ENCODE data around the gene PTHLH.
A peak's percentile ranks its signal among the peaks of the same experiment; 100 is the strongest.

The PTHLH gene

GRCh38 chr12:27957366-27957765 lies 15.2 kb downstream of the PTHLH start:
- no peak overlapping the region for H2AFZ ChIP-seq (ENCODE audit: low read length)
- no peak overlapping the region for H3K4ac ChIP-seq (ENCODE audit: low read length)
- no peak overlapping the region for H3K27ac ChIP-seq (replicated peaks; ENCODE audit: low read length)
- no peak for DNase-seq (ENCODE audit: low spot score)
- H3K27me3 ChIP-seq (ENCODE audit: control insufficient read depth in 3 of 3, insufficient read depth in 3 of 3, low read depth in 1 of 3, low read length in 3 of 3), result no peaks in the 10 kb centered on the region
- H3K14ac ChIP-seq (ENCODE audit: low read length), result no peak overlapping the region
- no peak overlapping the region for H3K23ac ChIP-seq (ENCODE audit: low read depth, low read length, poor library complexity)
- no peak overlapping the region for H3K4me3 ChIP-seq (ENCODE audit: low read length in 2 of 2)
- no peaks in the 10 kb centered on the region for H3K36me3 ChIP-seq (replicated peaks in 1 of 2; ENCODE audit: control insufficient read depth in 2 of 2, insufficient read depth in 2 of 2, low read length in 2 of 2)
- no peak overlapping the region for H2BK15ac ChIP-seq (ENCODE audit: low read length)
- H2BK5ac ChIP-seq (ENCODE audit: low read length), result no peak overlapping the region
- no peak overlapping the region for H2AK5ac ChIP-seq (ENCODE audit: low read depth, low read length)
- no peak overlapping the region for H3K4me2 ChIP-seq (ENCODE audit: insufficient read depth, low read length, poor library complexity, severe bottlenecking)
- H2BK12ac ChIP-seq (ENCODE audit: low read length), result no peak overlapping the region
- WGBS, 2 donors (ENCODE audit: extremely low coverage in 2 of 2, insufficient read length in 2 of 2, insufficient replicate concordance in 1 of 2), result no CpG with 5 or more reads among the region's 3 CpGs
- no peaks in the 10 kb centered on the region for H3K9me3 ChIP-seq (replicated peaks in 1 of 2; ENCODE audit: control insufficient read depth in 2 of 2, insufficient read depth in 1 of 2, low read depth in 1 of 2, low read length in 2 of 2)
- H4K8ac ChIP-seq (ENCODE audit: low read depth, low read length), result no peak overlapping the region
- H3K18ac ChIP-seq (ENCODE audit: low read length), result no peak overlapping the region
- no peak overlapping the region for H4K91ac ChIP-seq (ENCODE audit: low read depth, low read length, poor library complexity)
- no peaks in the 10 kb centered on the region for H3K79me1 ChIP-seq (ENCODE audit: low read depth, low read length)
- H3K4me1 ChIP-seq (ENCODE audit: control insufficient read depth in 2 of 2, insufficient read depth in 1 of 2, low read depth in 1 of 2, low read length in 2 of 2), result peaks cover 4% of the 10 kb centered on the region in 2 donors
- no peak overlapping the region for H3K9ac ChIP-seq (ENCODE audit: low read depth, low read length, poor library complexity)
- H2BK120ac ChIP-seq (ENCODE audit: low read depth, low read length), result no peak overlapping the region

- Histone ChIP-seq H2AFZ (ENCODE audit: low read length) (no peak overlapping the region), H2BK12ac (ENCODE audit: low read length) (no peak overlapping the region), H3K27ac (replicated peaks; ENCODE audit: low read length) (no peak overlapping the region), H3K23ac (ENCODE audit: low read depth, low read length, poor library complexity) (no peak overlapping the region), H2BK5ac (ENCODE audit: low read length) (no peak overlapping the region), H4K8ac (ENCODE audit: low read depth, low read length) (no peak overlapping the region), H3K4me2 (ENCODE audit: insufficient read depth, low read length, poor library complexity, severe bottlenecking) (no peak overlapping the region), H3K9ac (ENCODE audit: low read depth, low read length, poor library complexity) (no peak overlapping the region), H2BK120ac (ENCODE audit: low read depth, low read length) (no peak overlapping the region), H3K4me1 (ENCODE audit: control insufficient read depth in 2 of 2, insufficient read depth in 1 of 2, low read depth in 1 of 2, low read length in 2 of 2) (peaks cover 6 to 7% of the 10 kb centered on the region in 2 donors), H3K18ac (ENCODE audit: low read length) (no peak overlapping the region), H2AK5ac (ENCODE audit: low read depth, low read length) (no peak overlapping the region), H3K79me1 (ENCODE audit: low read depth, low read length) (no peaks in the 10 kb centered on the region), H3K27me3 (ENCODE audit: control insufficient read depth in 3 of 3, insufficient read depth in 3 of 3, low read depth in 1 of 3, low read length in 3 of 3) (no peaks in the 10 kb centered on the region), H3K36me3 (replicated peaks in 1 of 2; ENCODE audit: control insufficient read depth in 2 of 2, insufficient read depth in 2 of 2, low read length in 2 of 2) (no peaks in the 10 kb centered on the region), H3K4ac (ENCODE audit: low read length) (no peak overlapping the region), H2BK15ac (ENCODE audit: low read length) (no peak overlapping the region), H3K9me3 (replicated peaks in 1 of 2; ENCODE audit: control insufficient read depth in 2 of 2, insufficient read depth in 1 of 2, low read depth in 1 of 2, low read length in 2 of 2) (no peaks in the 10 kb centered on the region), H3K4me3 (ENCODE audit: low read length in 2 of 2) (no peak overlapping the region), H4K91ac (ENCODE audit: low read depth, low read length, poor library complexity) (no peak overlapping the region), H3K14ac (ENCODE audit: low read length) (no peak overlapping the region)
- DNase-seq (ENCODE audit: low spot score), result no peak
- no CpG with 5 or more reads among the region's 3 CpGs for WGBS, 2 donors (ENCODE audit: extremely low coverage in 2 of 2, insufficient read length in 2 of 2, insufficient replicate concordance in 1 of 2)
These were observed 18.7 kb downstream of the PTHLH start for GRCh38 chr12:27953817-27954216.

- no peak overlapping the region for H2BK5ac ChIP-seq (ENCODE audit: low read length)
- H3K36me3 ChIP-seq (replicated peaks in 1 of 2; ENCODE audit: control insufficient read depth in 2 of 2, insufficient read depth in 2 of 2, low read length in 2 of 2), result no peaks in the 10 kb centered on the region
- H4K91ac ChIP-seq (ENCODE audit: low read depth, low read length, poor library complexity), result no peak overlapping the region
- peaks cover 6 to 7% of the 10 kb centered on the region in 2 donors for H3K4me1 ChIP-seq (ENCODE audit: control insufficient read depth in 2 of 2, insufficient read depth in 1 of 2, low read depth in 1 of 2, low read length in 2 of 2)
- DNase-seq (ENCODE audit: low spot score), result no peak
- H3K23ac ChIP-seq (ENCODE audit: low read depth, low read length, poor library complexity), result no peak overlapping the region
- H3K4me3 ChIP-seq (ENCODE audit: low read length in 2 of 2), result no peak overlapping the region
- no peaks in the 10 kb centered on the region for H3K9me3 ChIP-seq (replicated peaks in 1 of 2; ENCODE audit: control insufficient read depth in 2 of 2, insufficient read depth in 1 of 2, low read depth in 1 of 2, low read length in 2 of 2)
- no CpG with 5 or more reads among the region's 4 CpGs for WGBS, 2 donors (ENCODE audit: extremely low coverage in 2 of 2, insufficient read length in 2 of 2, insufficient replicate concordance in 1 of 2)
- no peak overlapping the region for H4K8ac ChIP-seq (ENCODE audit: low read depth, low read length)
- no peak overlapping the region for H3K4ac ChIP-seq (ENCODE audit: low read length)
- no peak overlapping the region for H3K9ac ChIP-seq (ENCODE audit: low read depth, low read length, poor library complexity)
- H3K27me3 ChIP-seq (ENCODE audit: control insufficient read depth in 3 of 3, insufficient read depth in 3 of 3, low read depth in 1 of 3, low read length in 3 of 3), result no peaks in the 10 kb centered on the region
- no peak overlapping the region for H2BK15ac ChIP-seq (ENCODE audit: low read length)
- H3K27ac ChIP-seq (replicated peaks; ENCODE audit: low read length), result no peak overlapping the region
- H3K14ac ChIP-seq (ENCODE audit: low read length), result no peak overlapping the region
- H2AK5ac ChIP-seq (ENCODE audit: low read depth, low read length), result no peak overlapping the region
- H3K79me1 ChIP-seq (ENCODE audit: low read depth, low read length), result no peaks in the 10 kb centered on the region
- H2BK12ac ChIP-seq (ENCODE audit: low read length), result no peak overlapping the region
- no peak overlapping the region for H3K18ac ChIP-seq (ENCODE audit: low read length)
- H3K4me2 ChIP-seq (ENCODE audit: insufficient read depth, low read length, poor library complexity, severe bottlenecking), result no peak overlapping the region
- no peak overlapping the region for H2AFZ ChIP-seq (ENCODE audit: low read length)
- no peak overlapping the region for H2BK120ac ChIP-seq (ENCODE audit: low read depth, low read length)
These were observed 19.2 kb downstream of the PTHLH start for GRCh38 chr12:27953348-27953747.

- peak overlapping the region; percentile 47 for H2AFZ ChIP-seq (ENCODE audit: low read length)
- H3K4me1 ChIP-seq (ENCODE audit: control insufficient read depth in 2 of 2, insufficient read depth in 1 of 2, low read depth in 1 of 2, low read length in 2 of 2), result peaks cover 6 to 7% of the 10 kb centered on the region in 2 donors
- no peak overlapping the region for H3K4me2 ChIP-seq (ENCODE audit: insufficient read depth, low read length, poor library complexity, severe bottlenecking)
- no peak overlapping the region for H2BK5ac ChIP-seq (ENCODE audit: low read length)
- H3K9ac ChIP-seq (ENCODE audit: low read depth, low read length, poor library complexity), result no peak overlapping the region
- H3K4me3 ChIP-seq (ENCODE audit: low read length in 2 of 2), result no peak overlapping the region
- H2BK120ac ChIP-seq (ENCODE audit: low read depth, low read length), result no peak overlapping the region
- no peak overlapping the region for H3K27ac ChIP-seq (replicated peaks; ENCODE audit: low read length)
- no peak overlapping the region for H3K14ac ChIP-seq (ENCODE audit: low read length)
- H3K79me1 ChIP-seq (ENCODE audit: low read depth, low read length), result no peaks in the 10 kb centered on the region
- no peak for DNase-seq (ENCODE audit: low spot score)
- H3K4ac ChIP-seq (ENCODE audit: low read length), result no peak overlapping the region
- H3K23ac ChIP-seq (ENCODE audit: low read depth, low read length, poor library complexity), result no peak overlapping the region
- H2BK15ac ChIP-seq (ENCODE audit: low read length), result no peak overlapping the region
- no peak overlapping the region for H4K8ac ChIP-seq (ENCODE audit: low read depth, low read length)
- no peaks in the 10 kb centered on the region for H3K36me3 ChIP-seq (replicated peaks in 1 of 2; ENCODE audit: control insufficient read depth in 2 of 2, insufficient read depth in 2 of 2, low read length in 2 of 2)
- H2AK5ac ChIP-seq (ENCODE audit: low read depth, low read length), result no peak overlapping the region
- H4K91ac ChIP-seq (ENCODE audit: low read depth, low read length, poor library complexity), result no peak overlapping the region
- no CpG with 5 or more reads among the region's 5 CpGs for WGBS, 2 donors (ENCODE audit: extremely low coverage in 2 of 2, insufficient read length in 2 of 2, insufficient replicate concordance in 1 of 2)
- H3K27me3 ChIP-seq (ENCODE audit: control insufficient read depth in 3 of 3, insufficient read depth in 3 of 3, low read depth in 1 of 3, low read length in 3 of 3), result peaks cover 0 to 3% (median 0%) of the 10 kb centered on the region in 3 experiments
- H3K9me3 ChIP-seq (replicated peaks in 1 of 2; ENCODE audit: control insufficient read depth in 2 of 2, insufficient read depth in 1 of 2, low read depth in 1 of 2, low read length in 2 of 2), result no peaks in the 10 kb centered on the region
- no peak overlapping the region for H2BK12ac ChIP-seq (ENCODE audit: low read length)
- no peak overlapping the region for H3K18ac ChIP-seq (ENCODE audit: low read length)
These were observed 20.0 kb downstream of the PTHLH start for GRCh38 chr12:27952510-27952909.
